ENCODE results near the gene BUD23. TPM values are rescaled to one million over a fixed set of nuclear protein-coding genes. Genes with fewer than 3 reads are reported as not detected.

The BUD23 gene
- total and polyA plus RNA-seq, 4 donors: 19.1 to 52.6 (median 37.8) TPM

DNA sequence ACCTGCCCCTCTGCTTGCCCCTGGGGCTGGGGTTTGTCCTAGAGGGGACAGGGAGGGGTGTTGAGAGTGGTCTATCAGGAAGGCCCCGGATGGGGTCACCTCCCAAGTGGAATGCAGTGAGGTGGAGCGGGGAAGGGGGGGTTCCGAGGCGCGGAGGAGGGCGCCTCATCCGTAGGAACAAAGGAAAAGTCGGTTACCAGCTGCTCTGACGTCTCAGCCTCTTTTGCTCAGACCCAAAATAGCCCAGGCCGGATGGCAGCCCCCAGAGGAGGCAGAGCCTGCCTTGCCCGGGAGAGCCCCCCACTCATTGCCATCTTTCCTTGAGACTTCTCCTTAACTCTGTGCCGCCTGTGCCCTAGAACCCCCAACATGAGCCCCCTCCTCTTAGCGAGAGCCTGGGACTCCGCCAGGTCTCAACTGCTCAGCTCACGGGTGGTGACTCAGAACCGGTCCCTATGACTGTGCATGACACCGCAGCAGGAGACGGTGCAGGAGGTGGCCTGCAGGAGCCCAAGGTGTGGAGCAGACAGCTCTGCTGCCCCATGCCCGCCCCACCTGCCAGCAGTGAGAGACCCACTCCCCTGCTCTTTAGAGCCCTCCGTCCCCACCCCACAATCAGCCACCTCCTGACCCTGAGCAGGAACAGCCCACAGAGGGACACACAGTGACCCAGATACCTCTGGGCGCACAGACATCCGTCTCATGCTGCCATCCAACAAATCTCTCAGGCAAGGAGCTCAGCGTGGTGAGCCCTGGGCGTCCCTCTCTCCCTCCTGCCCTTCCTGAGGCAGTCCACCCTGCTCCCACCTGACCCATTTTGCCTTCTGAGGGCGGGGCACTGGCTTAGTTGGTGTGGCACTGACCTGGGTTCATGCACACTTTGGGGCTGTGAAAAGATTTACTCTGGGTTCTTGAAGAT lies 23.0 kb downstream of the BUD23 start:
- 89% methylated on average over 25 of the region's 25 CpGs for WGBS
- H3K4me1 ChIP-seq (ENCODE audit: control insufficient read depth in 4 of 4, insufficient read depth in 4 of 4, low read length in 3 of 4): no peaks in the 10 kb centered on the region
- no peak overlapping the region for H3K4me3 ChIP-seq (ENCODE audit: low read depth in 1 of 3, low read length in 3 of 3)
- DNase-seq (ENCODE audit: low spot score): no peak
- no peak overlapping the region for H3K27ac ChIP-seq (ENCODE audit: low read depth in 1 of 2, low read length in 2 of 2)
- TF ChIP-seq FOXA1 (IDR thresholded peaks at IDR 0.05): no peak
- TF ChIP-seq FOXA2 (IDR thresholded peaks at IDR 0.05): no peak
- TF ChIP-seq, protein P1, sequence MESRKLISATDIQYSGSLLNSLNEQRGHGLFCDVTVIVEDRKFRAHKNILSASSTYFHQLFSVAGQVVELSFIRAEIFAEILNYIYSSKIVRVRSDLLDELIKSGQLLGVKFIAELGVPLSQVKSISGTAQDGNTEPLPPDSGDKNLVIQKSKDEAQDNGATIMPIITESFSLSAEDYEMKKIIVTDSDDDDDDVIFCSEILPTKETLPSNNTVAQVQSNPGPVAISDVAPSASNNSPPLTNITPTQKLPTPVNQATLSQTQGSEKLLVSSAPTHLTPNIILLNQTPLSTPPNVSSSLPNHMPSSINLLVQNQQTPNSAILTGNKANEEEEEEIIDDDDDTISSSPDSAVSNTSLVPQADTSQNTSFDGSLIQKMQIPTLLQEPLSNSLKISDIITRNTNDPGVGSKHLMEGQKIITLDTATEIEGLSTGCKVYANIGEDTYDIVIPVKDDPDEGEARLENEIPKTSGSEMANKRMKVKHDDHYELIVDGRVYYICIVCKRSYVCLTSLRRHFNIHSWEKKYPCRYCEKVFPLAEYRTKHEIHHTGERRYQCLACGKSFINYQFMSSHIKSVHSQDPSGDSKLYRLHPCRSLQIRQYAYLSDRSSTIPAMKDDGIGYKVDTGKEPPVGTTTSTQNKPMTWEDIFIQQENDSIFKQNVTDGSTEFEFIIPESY (IDR thresholded peaks at IDR 0.05): no peak
- no peak for TF ChIP-seq TAF1 (conservative IDR thresholded peaks at IDR 0.05)
- TF ChIP-seq, protein P2, sequence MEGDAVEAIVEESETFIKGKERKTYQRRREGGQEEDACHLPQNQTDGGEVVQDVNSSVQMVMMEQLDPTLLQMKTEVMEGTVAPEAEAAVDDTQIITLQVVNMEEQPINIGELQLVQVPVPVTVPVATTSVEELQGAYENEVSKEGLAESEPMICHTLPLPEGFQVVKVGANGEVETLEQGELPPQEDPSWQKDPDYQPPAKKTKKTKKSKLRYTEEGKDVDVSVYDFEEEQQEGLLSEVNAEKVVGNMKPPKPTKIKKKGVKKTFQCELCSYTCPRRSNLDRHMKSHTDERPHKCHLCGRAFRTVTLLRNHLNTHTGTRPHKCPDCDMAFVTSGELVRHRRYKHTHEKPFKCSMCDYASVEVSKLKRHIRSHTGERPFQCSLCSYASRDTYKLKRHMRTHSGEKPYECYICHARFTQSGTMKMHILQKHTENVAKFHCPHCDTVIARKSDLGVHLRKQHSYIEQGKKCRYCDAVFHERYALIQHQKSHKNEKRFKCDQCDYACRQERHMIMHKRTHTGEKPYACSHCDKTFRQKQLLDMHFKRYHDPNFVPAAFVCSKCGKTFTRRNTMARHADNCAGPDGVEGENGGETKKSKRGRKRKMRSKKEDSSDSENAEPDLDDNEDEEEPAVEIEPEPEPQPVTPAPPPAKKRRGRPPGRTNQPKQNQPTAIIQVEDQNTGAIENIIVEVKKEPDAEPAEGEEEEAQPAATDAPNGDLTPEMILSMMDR (IDR thresholded peaks at IDR 0.05; ENCODE audit: low read depth, low read length, missing input control): no peak
- no peak for TF ChIP-seq SP1 (IDR thresholded peaks at IDR 0.05)
- TF ChIP-seq HNF4A (conservative IDR thresholded peaks at IDR 0.05): no peak
- TF ChIP-seq, protein P3, sequence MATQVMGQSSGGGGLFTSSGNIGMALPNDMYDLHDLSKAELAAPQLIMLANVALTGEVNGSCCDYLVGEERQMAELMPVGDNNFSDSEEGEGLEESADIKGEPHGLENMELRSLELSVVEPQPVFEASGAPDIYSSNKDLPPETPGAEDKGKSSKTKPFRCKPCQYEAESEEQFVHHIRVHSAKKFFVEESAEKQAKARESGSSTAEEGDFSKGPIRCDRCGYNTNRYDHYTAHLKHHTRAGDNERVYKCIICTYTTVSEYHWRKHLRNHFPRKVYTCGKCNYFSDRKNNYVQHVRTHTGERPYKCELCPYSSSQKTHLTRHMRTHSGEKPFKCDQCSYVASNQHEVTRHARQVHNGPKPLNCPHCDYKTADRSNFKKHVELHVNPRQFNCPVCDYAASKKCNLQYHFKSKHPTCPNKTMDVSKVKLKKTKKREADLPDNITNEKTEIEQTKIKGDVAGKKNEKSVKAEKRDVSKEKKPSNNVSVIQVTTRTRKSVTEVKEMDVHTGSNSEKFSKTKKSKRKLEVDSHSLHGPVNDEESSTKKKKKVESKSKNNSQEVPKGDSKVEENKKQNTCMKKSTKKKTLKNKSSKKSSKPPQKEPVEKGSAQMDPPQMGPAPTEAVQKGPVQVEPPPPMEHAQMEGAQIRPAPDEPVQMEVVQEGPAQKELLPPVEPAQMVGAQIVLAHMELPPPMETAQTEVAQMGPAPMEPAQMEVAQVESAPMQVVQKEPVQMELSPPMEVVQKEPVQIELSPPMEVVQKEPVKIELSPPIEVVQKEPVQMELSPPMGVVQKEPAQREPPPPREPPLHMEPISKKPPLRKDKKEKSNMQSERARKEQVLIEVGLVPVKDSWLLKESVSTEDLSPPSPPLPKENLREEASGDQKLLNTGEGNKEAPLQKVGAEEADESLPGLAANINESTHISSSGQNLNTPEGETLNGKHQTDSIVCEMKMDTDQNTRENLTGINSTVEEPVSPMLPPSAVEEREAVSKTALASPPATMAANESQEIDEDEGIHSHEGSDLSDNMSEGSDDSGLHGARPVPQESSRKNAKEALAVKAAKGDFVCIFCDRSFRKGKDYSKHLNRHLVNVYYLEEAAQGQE (IDR thresholded peaks at IDR 0.05): no peak
- TF ChIP-seq YY1 (IDR thresholded peaks at IDR 0.05): no peak
- no peak for TF ChIP-seq NR2F2 (IDR thresholded peaks at IDR 0.05)
- TF ChIP-seq HNF4G (IDR thresholded peaks at IDR 0.05): no peak
- TF ChIP-seq, protein P4, sequence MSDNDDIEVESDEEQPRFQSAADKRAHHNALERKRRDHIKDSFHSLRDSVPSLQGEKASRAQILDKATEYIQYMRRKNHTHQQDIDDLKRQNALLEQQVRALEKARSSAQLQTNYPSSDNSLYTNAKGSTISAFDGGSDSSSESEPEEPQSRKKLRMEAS (IDR thresholded peaks at IDR 0.05): no peak
- TF ChIP-seq RXRA (IDR thresholded peaks at IDR 0.05): no peak
- TF ChIP-seq RAD21 (IDR thresholded peaks at IDR 0.05): no peak
- TF ChIP-seq EGR1 (IDR thresholded peaks at IDR 0.05; ENCODE audit: low read depth in 2 of 2): no peak
- no peak for TF ChIP-seq JUND (IDR thresholded peaks at IDR 0.05)
- TF ChIP-seq GABPA (IDR thresholded peaks at IDR 0.05 in 1 of 2, conservative IDR thresholded peaks at IDR 0.05 in 1 of 2): no peak
- TF ChIP-seq, protein P5, sequence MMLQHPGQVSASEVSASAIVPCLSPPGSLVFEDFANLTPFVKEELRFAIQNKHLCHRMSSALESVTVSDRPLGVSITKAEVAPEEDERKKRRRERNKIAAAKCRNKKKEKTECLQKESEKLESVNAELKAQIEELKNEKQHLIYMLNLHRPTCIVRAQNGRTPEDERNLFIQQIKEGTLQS (IDR thresholded peaks at IDR 0.05): no peak
- H3K36me3 ChIP-seq (ENCODE audit: control insufficient read depth in 4 of 4, insufficient read depth in 3 of 4, low read depth in 1 of 4, low read length in 3 of 4): peaks cover 0 to 2% (median 0%) of the 10 kb centered on the region in 4 donors
- H3K9ac ChIP-seq (ENCODE audit: low read depth in 1 of 2, low read length in 2 of 2): no peak overlapping the region
- H3K27me3 ChIP-seq (ENCODE audit: control insufficient read depth in 4 of 4, insufficient read depth in 4 of 4, low read length in 3 of 4): no peaks in the 10 kb centered on the region
- H3K9me3 ChIP-seq (ENCODE audit: control insufficient read depth in 4 of 4, low read length in 3 of 4): no peaks in the 10 kb centered on the region
